Gastroesophageal sphincter (tissue), 3 donors: ENCODE measurements around the gene ADORA1.

ENCODE experiments used
- CTCF ChIP-seq, 4 experiments: fragments of 200-600 bp in 2 of 4; fragments of 450-650 bp in 2 of 4; sonication (generic) in 1 of 4; IDR thresholded peaks; one replicate each; pipeline ENCODE4 v1.5.1; 2017 to 2019; ENCODE audit warnings: antibody characterized with exemption in 4 of 4, mild to moderate bottlenecking in 2 of 4, moderate library complexity in 2 of 4
- POLR2A ChIP-seq, 2 donors: fragments of 450-650 bp; IDR thresholded peaks; one replicate each; pipeline ENCODE4 v1.6.1; 2017; ENCODE audit warnings: antibody characterized with exemption in 2 of 2, mild to moderate bottlenecking in 2 of 2, moderate library complexity in 1 of 2
- POLR2AphosphoS5 ChIP-seq: sonication (generic); formaldehyde crosslinking; IDR thresholded peaks from one replicate; pipeline ENCODE4 v1.6.1; 2017; ENCODE audit warnings: antibody characterized with exemption

GRCh38 chr1:203149188-203149840 lies 21.8 kb downstream of the ADORA1 start:
- TF ChIP-seq CTCF (IDR thresholded peaks at IDR 0.05) (no peak), POLR2A (IDR thresholded peaks at IDR 0.05) (no peak), POLR2AphosphoS5 (no peak)
